ENCODE data around the gene MAP4K3. TPM values are rescaled to one million over a fixed set of nuclear protein-coding genes. Genes with fewer than 3 reads are reported as not detected.

Gene MAP4K3
- total and polyA plus RNA-seq, 9 donors = 20.6 to 96.4 (median 53.0) TPM

DNA sequence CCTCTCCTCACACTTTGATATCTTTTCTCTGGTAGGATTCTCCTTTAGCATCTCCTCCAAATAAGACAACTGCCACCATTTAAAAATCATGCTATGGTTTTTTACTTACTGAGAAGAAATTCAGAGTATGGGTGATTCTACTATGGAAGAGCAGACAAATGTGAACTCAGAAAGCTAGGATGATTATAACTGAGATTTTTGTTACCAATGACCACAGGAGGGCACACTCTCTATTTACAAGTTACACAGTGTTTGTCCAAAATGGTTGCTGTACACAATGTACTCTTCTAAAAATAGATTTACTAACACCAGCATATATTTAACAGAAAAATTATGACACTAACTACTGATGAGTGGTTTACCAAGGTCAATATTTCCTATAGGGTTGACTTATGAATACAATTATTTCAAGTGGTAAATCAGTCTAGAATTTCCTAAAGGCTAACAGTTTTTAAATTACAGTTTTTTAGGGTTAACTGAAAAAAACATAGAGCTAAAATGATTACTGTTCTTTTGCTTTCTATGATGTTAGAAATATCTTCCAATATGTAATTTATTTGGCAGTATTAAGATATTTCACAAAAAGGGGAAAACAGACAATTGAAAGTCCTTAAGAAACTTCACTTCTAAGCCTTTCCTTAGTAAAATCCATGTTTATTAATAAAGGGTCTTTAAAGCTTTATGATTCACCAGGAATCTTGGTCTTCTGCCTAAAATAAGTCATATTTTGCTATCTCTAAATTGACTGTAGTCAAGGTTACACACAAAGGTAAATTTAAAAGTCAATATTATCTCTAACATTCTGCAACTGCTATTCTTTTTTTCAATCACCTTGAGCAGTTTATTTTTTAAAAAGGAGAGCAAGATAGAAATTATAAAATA is 57.2 kb downstream of the MAP4K3 start:
- H3K4me3 ChIP-seq = no peak overlapping the region
- H3K27me3 ChIP-seq = no peaks in the 10 kb centered on the region
- intact Hi-C loops (cut with DNase I) = loop anchor here in 3 of 4 donors (5.0 to 10.0 kb wide), 4 partner anchors 55 to 135 kb away; partner anchors contain the start of gene MAP4K3 (in 2 of the 3)
- TF ChIP-seq POLR2A (IDR thresholded peaks at IDR 0.05) = no peak
- TF ChIP-seq CTCF (IDR thresholded peaks at IDR 0.05) = peak; percentile 21 to 69 (median 51)
- H3K9me3 ChIP-seq = no peaks in the 10 kb centered on the region
- no peaks in the 10 kb centered on the region for H3K36me3 ChIP-seq
- DNase-seq = no peak
- H3K4me1 ChIP-seq (ENCODE audit: insufficient read depth) = peaks cover 6% of the 10 kb centered on the region
- H3K27ac ChIP-seq = no peak overlapping the region

- intact Hi-C loops (cut with DNase I) = loop anchor here in 1 of 4 donors (10.0 kb wide), 1 partner anchor 126 kb away; no protein-coding TSS in a partner anchor
- TF ChIP-seq CTCF (IDR thresholded peaks at IDR 0.05) = no peak
- no peak for TF ChIP-seq EP300 (IDR thresholded peaks at IDR 0.05)
- TF ChIP-seq POLR2A (IDR thresholded peaks at IDR 0.05) = no peak
- DNase-seq = no peak
- Histone ChIP-seq H3K9me3 (no peaks in the 10 kb centered on the region), H3K4me1 (ENCODE audit: insufficient read depth) (peaks cover 5% of the 10 kb centered on the region), H3K36me3 (no peaks in the 10 kb centered on the region), H3K27ac (no peak overlapping the region), H3K27me3 (no peaks in the 10 kb centered on the region), H3K4me3 (no peak overlapping the region)
- WGBS, 3 donors = 18 to 32% (median 20%) methylated on average over 1 of the region's 1 CpG
Measured at GRCh38 chr2:39378968-39379367, 58.1 kb downstream of the MAP4K3 start.

DNA sequence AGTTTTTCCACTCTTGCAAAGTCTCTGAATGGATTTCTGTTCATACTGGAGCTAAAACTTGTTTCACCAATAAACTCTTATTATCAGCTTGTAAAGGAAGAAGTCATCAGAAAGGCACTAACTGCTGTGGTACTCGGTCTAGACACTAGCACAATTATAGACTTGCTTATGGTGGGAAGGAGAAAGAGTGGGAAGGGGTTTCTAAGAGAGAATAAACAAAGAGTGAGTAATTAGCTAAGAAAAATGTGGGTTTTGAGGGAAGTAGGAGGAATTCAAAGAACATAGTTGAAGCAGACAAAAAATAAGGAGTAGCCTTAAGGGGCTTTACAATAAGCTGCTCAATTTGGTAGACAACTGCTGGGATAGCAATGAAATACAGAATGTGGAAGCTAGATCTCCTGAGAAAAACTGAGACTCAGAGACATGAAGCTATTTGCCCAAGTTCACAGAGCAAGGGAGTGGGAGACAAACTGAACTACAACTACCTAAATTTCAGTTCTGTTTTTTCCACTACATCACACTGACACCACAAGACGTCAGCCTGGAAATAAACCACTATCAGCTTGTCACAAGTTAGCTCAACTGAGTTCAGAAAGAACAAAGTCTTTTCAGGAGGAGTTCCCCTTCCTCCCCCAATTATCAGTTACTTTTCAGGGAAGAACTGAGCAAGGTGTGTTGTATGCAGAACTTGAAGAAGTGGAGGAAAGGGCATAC is 59.7 kb downstream of the MAP4K3 start:
- no peak overlapping the region for H3K4me3 ChIP-seq
- no peaks in the 10 kb centered on the region for H3K27me3 ChIP-seq
- H3K27ac ChIP-seq = no peak overlapping the region
- no peaks in the 10 kb centered on the region for H3K36me3 ChIP-seq
- no peak for DNase-seq
- intact Hi-C loops (cut with DNase I) = loop anchor here in 1 of 4 donors (10.0 kb wide), 1 partner anchor 127 kb away; no protein-coding TSS in a partner anchor
- H3K9me3 ChIP-seq = no peaks in the 10 kb centered on the region
- 62 to 71% (median 68%) methylated on average over 2 of the region's 2 CpGs for WGBS, 3 donors
- TF ChIP-seq POLR2A (IDR thresholded peaks at IDR 0.05) (no peak), EP300 (IDR thresholded peaks at IDR 0.05) (no peak), CTCF (IDR thresholded peaks at IDR 0.05) (no peak)
- peaks cover 5% of the 10 kb centered on the region for H3K4me1 ChIP-seq (ENCODE audit: insufficient read depth)

- Histone ChIP-seq H3K4me1 (ENCODE audit: insufficient read depth) (peaks cover 2% of the 10 kb centered on the region), H3K27ac (no peak overlapping the region), H3K36me3 (no peaks in the 10 kb centered on the region), H3K27me3 (no peaks in the 10 kb centered on the region), H3K4me3 (no peak overlapping the region), H3K9me3 (no peaks in the 10 kb centered on the region)
- no peak for DNase-seq
- TF ChIP-seq EP300 (IDR thresholded peaks at IDR 0.05) (no peak), POLR2A (IDR thresholded peaks at IDR 0.05) (no peak), CTCF (IDR thresholded peaks at IDR 0.05) (no peak)
- WGBS, 3 donors = 75 to 97% (median 94%) methylated on average over 2 of the region's 2 CpGs
- intact Hi-C loops (cut with DNase I) = loop anchor here in 1 of 4 donors (10.0 kb wide), 1 partner anchor 129 kb away; no protein-coding TSS in a partner anchor
Measured at GRCh38 chr2:39375917-39376316, 61.2 kb downstream of the MAP4K3 start.
